ENCODE results near the gene HDAC4.

GRCh38 chr2:239142806-239143205, 258.0 kb downstream of the HDAC4 start:
- TF ChIP-seq CTCF (IDR thresholded peaks at IDR 0.05; ENCODE audit: insufficient read depth, low read length, poor library complexity, severe bottlenecking): no peak
- no peak for TF ChIP-seq EZH2phosphoT487 (conservative IDR thresholded peaks at IDR 0.05; ENCODE audit: low read length)
